Activated CD8-positive, alpha-beta memory T cell treated with anti-CD3 and anti-CD28 coated beads for 36 hours (primary cell): Measurements from ENCODE around the gene ZNF593OS. TPM values are rescaled to one million over a fixed set of nuclear protein-coding genes. Genes with fewer than 3 reads are reported as not detected.

Experiments used
- CTCF ChIA-PET: fragments of 350-600 bp; sonication (Branson Sonifier 250); formaldehyde crosslinking; loops from one replicate; lab custom pipeline; 2021; ENCODE audit warnings: antibody characterized with exemption; lab: Charles Lee
- POLR2A ChIA-PET: fragments of 350-600 bp; sonication (Branson Sonifier 250); formaldehyde crosslinking; loops from one replicate; lab custom pipeline; 2021; ENCODE audit warnings: antibody characterized with exemption; lab: Charles Lee
- total RNA-seq, 2 experiments: library from RNA; stranded (reverse); gene quantifications; one replicate each; pipeline ENCODE4 v1.2.3, GENCODE V29; 2021

The ZNF593OS gene
- total RNA-seq, 2 experiments from 2014 or later, result not detected

DNA sequence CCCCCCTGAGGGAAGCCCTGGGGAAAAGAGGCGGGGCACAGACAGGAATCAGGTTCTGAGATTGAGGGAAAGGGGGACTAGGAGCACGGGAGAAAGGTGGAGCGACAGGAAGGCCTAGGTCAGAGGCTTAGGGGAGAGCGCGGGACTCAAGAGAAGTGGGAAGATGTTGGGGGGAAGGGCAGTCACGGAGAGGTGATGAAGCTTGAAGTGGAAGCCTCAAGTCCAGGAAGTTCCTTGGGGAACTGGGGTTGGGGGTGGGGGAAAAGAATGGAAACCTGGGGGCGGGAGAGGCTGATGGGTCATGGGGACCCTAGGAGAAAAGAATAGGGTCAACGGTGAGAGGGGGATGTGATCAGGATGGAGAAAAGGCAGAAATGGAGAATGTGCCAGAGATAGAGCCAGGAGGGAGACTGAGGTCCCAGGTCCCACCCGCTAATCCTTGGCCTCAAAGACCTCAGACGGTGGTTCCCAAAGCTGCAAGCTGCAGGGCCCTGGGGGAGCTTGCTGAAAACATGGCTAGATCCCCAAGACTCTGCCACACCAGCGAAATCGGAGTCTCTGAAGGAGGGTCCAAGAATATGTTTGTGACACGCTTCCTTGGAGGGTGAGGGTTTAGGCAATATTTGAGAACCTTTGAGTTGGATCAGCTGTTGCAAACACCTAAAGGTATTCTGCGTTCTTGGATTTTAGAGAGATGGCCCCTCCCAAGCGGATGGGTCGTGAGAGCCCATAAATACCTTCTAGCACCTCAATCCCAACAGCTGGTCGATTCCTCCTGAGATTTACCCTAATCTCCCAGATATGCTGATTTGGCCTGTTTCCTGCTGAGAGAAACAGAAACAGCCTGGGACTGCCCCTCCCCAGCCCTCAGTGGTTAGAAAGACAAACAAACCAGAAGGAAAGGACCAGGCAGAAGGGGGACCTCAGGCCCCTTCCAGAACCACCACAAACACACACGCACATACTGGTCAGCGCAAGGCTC is 6.5 kb downstream of the ZNF593OS start:
- POLR2A ChIA-PET, result no interaction called here
- CTCF ChIA-PET, result interaction anchor here (0.6 to 2.6 kb wide), 6 partner anchors 20 to 111 kb away, joined by 3 to 8 read pairs (median 3); partner anchors contain the start of gene CEP85

DNA sequence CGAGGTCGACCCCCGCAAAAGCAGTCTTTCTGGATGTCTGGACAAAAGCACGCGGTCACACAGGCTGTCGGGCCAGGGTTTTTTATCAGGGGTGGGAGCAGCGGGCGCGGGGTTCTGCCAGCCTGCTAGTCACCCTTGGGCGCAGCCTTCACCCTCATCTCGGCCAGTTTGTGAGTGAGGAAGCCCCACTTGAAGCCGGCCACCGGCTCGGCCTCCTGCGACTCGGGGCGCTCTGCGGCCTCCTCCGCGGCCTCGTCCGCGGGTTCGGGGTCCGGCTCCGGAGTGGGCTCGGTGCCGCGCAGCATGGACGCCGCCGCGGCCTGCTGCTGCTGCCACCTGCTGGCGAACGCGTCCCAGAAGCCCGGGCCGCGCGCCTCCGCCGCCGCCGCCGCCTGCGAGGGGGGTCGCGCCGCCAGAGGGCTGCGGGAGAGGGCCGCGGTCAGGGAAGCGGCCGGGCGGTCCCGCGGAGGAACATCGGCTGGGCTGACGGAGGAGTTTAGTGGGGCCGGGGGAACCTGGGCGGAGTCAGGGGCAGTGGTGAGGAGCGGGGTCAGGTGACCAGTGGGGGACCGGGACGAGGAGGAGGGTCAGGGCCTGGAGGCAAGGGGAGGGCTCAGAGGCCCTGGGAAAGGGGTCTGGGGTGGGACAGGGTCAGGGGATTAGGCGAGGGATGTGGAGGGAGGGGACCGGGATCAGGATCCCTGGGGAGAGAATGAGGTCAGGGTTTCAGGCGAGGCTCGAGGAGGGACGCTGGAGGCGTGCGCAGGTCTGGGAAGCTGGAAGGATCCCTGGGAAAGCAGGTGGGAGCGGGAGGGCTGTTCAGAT is 7.4 kb downstream of the ZNF593OS start:
- CTCF ChIA-PET, result interaction anchor here (0.7 to 2.6 kb wide), 11 partner anchors 10 to 128 kb away, joined by 3 to 9 read pairs (median 3); partner anchors contain the start of gene CEP85
- POLR2A ChIA-PET, result no interaction called here

DNA sequence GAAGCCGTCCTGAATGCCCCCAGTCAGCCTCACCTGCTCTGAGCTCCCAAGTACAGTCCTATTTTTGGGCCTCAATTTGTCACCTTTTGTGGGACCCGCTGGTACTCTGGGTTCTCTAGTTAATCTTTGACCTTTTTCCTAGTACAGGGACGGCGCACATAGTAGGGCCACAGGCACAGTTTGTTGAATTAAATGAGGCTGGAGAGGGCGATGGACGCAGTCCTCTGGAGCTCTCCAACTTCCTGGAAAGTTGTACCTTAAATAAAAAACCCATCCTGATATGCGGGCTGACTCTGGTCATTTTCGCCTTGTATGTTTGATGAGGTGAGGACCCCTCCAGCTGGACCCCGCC is 8.0 kb downstream of the ZNF593OS start:
- ChIA-PET POLR2A (no interaction called here), CTCF (interaction anchor here (0.7 to 2.6 kb wide), 13 partner anchors 10 to 513 kb away, joined by 3 to 9 read pairs (median 3); no protein-coding TSS in a partner anchor)

GRCh38 chr1:26162220-26162709 is 9.4 kb downstream of the ZNF593OS start:
- POLR2A ChIA-PET, result no interaction called here
- CTCF ChIA-PET, result interaction anchor here (0.6 to 2.6 kb wide), 6 partner anchors 17 to 229 kb away, joined by 3 to 9 read pairs (median 3); no protein-coding TSS in a partner anchor

GRCh38 chr1:26161415-26162219 is 10.0 kb downstream of the ZNF593OS start:
- CTCF ChIA-PET, result interaction anchor here (0.7 to 2.6 kb wide), 7 partner anchors 16 to 230 kb away, joined by 3 to 9 read pairs (median 3); partner anchors contain the start of gene CEP85
- POLR2A ChIA-PET, result no interaction called here

GRCh38 chr1:26160527-26161414 is 10.9 kb downstream of the ZNF593OS start:
- ChIA-PET POLR2A (no interaction called here), CTCF (interaction anchor here (0.7 to 1.8 kb wide), 4 partner anchors 15 to 125 kb away, joined by 3 to 5 read pairs (median 4); partner anchors contain the start of gene CEP85)

DNA sequence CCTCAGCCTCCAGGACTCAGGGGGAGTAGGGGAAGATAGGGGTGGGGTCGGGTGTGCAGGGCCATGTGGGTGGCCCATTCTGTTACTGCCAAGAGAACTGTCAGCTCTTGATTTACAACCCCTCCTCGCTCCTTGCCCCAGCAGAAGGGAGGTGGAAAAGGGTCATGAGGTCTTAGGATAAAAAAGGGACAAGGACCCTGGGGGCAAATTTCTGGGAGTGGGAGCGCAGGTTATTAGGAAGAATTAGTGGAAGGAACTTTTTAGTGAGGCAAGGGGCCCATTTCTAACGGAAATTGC is 11.9 kb downstream of the ZNF593OS start:
- ChIA-PET CTCF (interaction anchor here (1.8 kb wide), 1 partner anchor 14 kb away, joined by 5 read pairs; no protein-coding TSS in a partner anchor), POLR2A (no interaction called here)

DNA sequence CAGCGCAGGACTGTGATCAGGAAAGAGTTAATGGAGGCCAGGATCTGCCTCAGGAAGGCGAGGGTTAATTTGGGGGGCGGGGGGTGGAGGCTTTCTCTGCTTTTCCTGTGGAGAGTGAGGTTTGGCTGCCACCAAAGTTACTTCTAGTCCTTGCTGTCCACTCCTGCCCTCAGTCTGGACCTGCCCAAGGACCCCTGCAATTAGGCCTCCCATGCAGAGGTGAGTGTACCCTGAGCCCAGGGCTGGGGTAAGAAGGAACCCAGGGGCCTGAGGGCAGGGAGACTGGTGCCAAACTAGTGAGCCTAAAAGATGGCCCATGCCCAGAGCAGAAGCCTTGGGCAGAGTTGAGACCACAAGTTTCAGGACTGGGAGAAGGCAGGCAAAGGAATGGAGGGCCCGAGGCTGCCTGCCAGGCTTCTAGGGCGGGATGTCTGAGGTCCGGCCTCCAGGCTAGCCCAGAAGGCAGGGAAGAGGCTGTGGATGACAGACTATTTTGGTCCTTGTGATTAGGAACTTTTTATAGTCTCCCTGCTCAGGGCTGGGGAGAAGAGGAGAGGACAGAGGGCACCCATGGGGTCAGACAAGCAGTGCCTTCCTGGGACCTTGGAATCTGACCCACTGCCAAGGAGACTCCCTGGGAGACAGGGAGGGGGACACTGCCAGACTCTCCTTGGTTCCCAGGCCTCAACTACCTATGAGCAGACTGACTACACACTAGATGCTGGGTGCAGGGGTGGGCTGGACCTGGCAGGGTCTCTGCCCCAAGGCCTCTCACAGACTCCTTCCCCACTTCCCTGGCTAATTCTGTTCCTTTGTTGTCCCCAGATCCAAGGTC is 12.5 kb downstream of the ZNF593OS start, which contains the start of gene FAM110D:
Gene FAM110D (plus strand): TSS at position 172 of the 835 bp plus-strand sequence. CDS start 2,213 bp downstream, outside the sequence.
- ChIA-PET CTCF (interaction anchor here (3.9 kb wide), 1 partner anchor 14 kb away, joined by 13 read pairs; no protein-coding TSS in a partner anchor), POLR2A (no interaction called here)

GRCh38 chr1:26158271-26158907 is 13.2 kb downstream of the ZNF593OS start:
- ChIA-PET CTCF (interaction anchor here (1.2 to 3.9 kb wide), 2 partner anchors 13 to 163 kb away, joined by 3 to 13 read pairs; no protein-coding TSS in a partner anchor), POLR2A (no interaction called here)

DNA sequence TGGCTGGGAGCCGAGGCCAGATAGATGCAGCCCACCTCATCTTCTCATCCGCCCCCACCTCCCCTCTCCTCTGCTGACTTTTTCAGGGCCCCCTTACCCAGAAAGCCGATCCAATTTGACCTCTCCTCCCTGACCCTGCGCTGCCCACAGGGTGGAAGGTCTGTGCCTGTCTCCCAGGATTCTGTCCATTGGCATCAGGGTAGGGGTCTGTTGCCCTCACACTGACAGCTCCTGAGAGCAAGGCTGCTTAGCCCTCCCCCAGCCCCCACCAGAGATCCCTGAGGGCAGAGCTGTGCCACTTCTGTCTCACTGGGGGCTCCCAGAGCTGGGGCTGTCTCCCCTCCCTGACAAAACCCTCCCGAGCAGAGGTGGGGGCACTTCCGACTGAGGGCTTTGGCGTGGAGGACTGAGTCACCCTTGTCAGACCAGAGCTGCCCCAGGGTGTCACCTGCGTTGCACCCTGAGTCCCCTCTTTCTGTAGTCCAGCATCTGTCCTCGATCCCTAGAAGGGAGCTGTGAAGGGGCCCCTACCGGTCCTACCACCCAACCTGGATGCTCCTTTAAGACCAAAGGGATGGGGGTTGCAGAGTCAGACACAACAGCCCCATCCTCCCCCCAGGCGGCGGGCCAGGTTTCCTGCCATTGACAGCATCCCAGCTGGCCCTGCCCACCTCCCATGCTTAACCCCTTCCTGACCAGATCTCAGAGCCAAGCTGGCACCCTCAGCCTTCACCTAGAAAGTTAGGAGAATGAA is 15.2 kb downstream of the ZNF593OS start:
- ChIA-PET POLR2A (interaction anchor here (0.6 kb wide), 1 partner anchor 534 kb away, joined by 3 read pairs; no protein-coding TSS in a partner anchor), CTCF (interaction anchor here (0.8 to 3.9 kb wide), 6 partner anchors 9 to 120 kb away, joined by 3 to 13 read pairs (median 4); partner anchors contain the start of gene ZNF593)

DNA sequence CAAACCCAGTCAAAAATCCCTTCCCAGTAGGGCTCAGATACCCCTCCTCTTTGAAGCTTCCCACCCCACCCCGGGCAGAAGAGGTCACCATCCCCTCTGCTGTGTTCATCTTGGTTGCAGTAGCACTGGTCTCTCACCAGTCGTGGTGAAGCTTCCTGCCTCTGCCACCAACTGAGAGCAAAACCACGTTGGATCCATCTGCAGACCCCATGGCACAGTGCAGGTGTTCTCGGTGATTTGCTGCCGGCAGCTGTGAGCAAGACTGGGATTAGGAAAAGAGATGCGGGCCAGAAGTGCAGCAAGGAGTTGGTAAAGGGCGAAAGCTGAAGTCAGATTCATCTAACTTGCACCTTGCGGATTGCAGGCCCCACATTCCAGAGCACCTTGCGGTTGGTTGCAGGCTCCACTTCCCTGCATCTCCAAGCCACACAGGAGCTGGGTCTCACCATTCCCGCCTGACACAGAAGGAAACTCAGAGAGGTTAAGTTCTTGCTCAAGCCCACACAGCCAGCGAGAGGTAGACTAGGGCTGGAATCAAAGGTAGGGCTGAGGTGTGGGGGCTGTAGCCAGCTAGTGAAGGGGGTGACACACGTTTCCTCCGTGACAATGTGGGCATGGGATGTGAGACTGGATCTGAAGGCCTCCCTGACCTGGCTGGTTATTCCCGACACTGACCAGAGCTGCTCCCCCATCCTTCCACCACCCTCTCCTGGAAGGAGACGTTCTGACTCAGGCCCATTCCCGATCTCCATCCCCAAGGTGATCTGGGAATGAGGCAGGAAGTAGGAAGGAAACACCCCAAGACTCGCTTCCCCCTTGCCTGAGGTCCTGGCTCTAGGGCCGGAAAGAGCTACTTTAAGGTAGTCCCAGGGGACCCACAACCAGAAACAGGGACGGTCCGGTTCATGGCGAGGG is 16.0 kb downstream of the ZNF593OS start:
- CTCF ChIA-PET, result interaction anchor here (0.9 to 3.9 kb wide), 5 partner anchors 8 to 119 kb away, joined by 3 to 13 read pairs (median 4); partner anchors contain the start of genes CEP85 and ZNF593
- POLR2A ChIA-PET, result no interaction called here

DNA sequence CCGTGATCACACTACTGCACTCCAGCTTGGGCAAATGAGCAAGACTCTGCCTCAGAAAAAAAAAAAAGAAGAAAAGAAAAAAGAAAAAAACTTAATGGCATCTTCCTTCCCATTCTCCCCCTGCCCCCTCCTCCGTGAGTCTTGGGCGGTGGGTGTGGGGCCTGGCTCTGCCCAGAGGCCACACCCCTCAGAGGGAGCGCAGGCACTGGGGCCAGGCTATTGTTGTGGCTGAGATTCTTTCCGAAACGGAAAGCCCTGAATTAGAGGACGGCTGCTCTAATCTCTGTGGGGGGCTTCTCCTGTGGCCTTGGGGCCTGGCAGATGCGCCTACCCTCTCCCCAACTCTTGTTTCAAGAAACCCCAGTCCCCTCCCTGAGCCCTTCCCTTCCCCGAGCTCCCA is 16.9 kb downstream of the ZNF593OS start:
- ChIA-PET POLR2A (no interaction called here), CTCF (interaction anchor here (1.1 to 1.2 kb wide), 3 partner anchors 9 to 79 kb away, joined by 3 read pairs; partner anchors contain the start of gene CEP85)

- CTCF ChIA-PET, result interaction anchor here (1.1 to 1.2 kb wide), 3 partner anchors 9 to 80 kb away, joined by 3 read pairs; partner anchors contain the start of gene CEP85
- POLR2A ChIA-PET, result no interaction called here
Observed at GRCh38 chr1:26153966-26154532, 17.6 kb downstream of the ZNF593OS start.
